Smooth muscle cell (in vitro differentiated cells): ENCODE data around the gene CKAP2L. TPM values are rescaled to one million over a fixed set of nuclear protein-coding genes. Genes with fewer than 3 reads are reported as not detected.

Experiments
- DNase-seq: peaks from one replicate; lab custom pipeline; 2025; ENCODE audit not compliant: unreplicated experiment; lab: John Stamatoyannopoulos, UW
- H2AFZ ChIP-seq: fragments of 200-600 bp; sonication (generic); 2 replicates; pipeline ENCODE4 v1.6.0; 2016; ENCODE audit warnings: antibody characterized with exemption, low read depth, mild to moderate bottlenecking
- H3F3A ChIP-seq: fragments of 200-600 bp; sonication (generic); 2 replicates; pipeline ENCODE4 v1.6.0; 2017; ENCODE audit warnings: antibody characterized with exemption, low read depth
- H3K27ac ChIP-seq: fragments of 200-600 bp; sonication (generic); 2 replicates; pipeline ENCODE4 v1.5.1; 2016; ENCODE audit warnings: low read depth, mild to moderate bottlenecking
- H3K27me3 ChIP-seq: fragments of 200-600 bp; sonication (generic); 2 replicates; pipeline ENCODE4 v1.6.1; 2016; ENCODE audit warnings: low read depth, mild to moderate bottlenecking
- H3K36me3 ChIP-seq: fragments of 200-600 bp; sonication (generic); 2 replicates; pipeline ENCODE4 v1.5.1; 2016; ENCODE audit warnings: low read depth
- H3K4me1 ChIP-seq: fragments of 200-600 bp; sonication (generic); 2 replicates; pipeline ENCODE4 v1.5.1; 2016; ENCODE audit warnings: low read depth
- H3K4me2 ChIP-seq: fragments of 200-600 bp; sonication (generic); 2 replicates; pipeline ENCODE4 v1.6.0; 2016; ENCODE audit warnings: mild to moderate bottlenecking
- H3K4me3 ChIP-seq: fragments of 200-600 bp; sonication (generic); 2 replicates; pipeline ENCODE4 v1.5.1; 2016; ENCODE audit warnings: mild to moderate bottlenecking
- H3K79me2 ChIP-seq: fragments of 200-600 bp; sonication (generic); 2 replicates; pipeline ENCODE4 v1.6.0; 2016; ENCODE audit warnings: low read depth, mild to moderate bottlenecking
- H3K9ac ChIP-seq: fragments of 200-600 bp; sonication (generic); 2 replicates; pipeline ENCODE4 v1.6.0; 2016; ENCODE audit warnings: low read depth
- H3K9me3 ChIP-seq: fragments of 200-600 bp; sonication (generic); replicated peaks from 2 replicates; pipeline ENCODE4 v1.5.1; 2016; ENCODE audit warnings: low read depth
- H4K20me1 ChIP-seq: fragments of 200-600 bp; sonication (generic); 2 replicates; pipeline ENCODE4 v1.6.0; 2016; ENCODE audit warnings: low read depth
- CTCF ChIP-seq: fragments of 200-600 bp; sonication (generic); IDR thresholded peaks from 2 replicates; pipeline ENCODE4 v1.5.1; 2017; ENCODE audit warnings: borderline replicate concordance, mild to moderate bottlenecking, antibody characterized with exemption; ENCODE audit not compliant: insufficient read depth, poor library complexity, severe bottlenecking
- WGBS: methylation state at CpG from one replicate; pipeline ENCODE4 v1.1.7; 2016; ENCODE audit warnings: low lambda C conversion rate; 5-methylcytosine and 5-hydroxymethylcytosine counted together
- polyA plus RNA-seq: library from polyadenylated mRNA; unstranded; fragments of >200 nt; fragmentation: Nextera tagmentation; extraction: Ambion mirVana; gene quantifications from 2 replicates; pipeline ENCODE4 v1.2.1, GENCODE V29; 2016
- total RNA-seq: library from RNA; depleted of rRNA; stranded (reverse); fragments of >200 nt; gene quantifications from 2 replicates; pipeline ENCODE4 v1.2.3, GENCODE V29; 2014

The CKAP2L gene, protein sequence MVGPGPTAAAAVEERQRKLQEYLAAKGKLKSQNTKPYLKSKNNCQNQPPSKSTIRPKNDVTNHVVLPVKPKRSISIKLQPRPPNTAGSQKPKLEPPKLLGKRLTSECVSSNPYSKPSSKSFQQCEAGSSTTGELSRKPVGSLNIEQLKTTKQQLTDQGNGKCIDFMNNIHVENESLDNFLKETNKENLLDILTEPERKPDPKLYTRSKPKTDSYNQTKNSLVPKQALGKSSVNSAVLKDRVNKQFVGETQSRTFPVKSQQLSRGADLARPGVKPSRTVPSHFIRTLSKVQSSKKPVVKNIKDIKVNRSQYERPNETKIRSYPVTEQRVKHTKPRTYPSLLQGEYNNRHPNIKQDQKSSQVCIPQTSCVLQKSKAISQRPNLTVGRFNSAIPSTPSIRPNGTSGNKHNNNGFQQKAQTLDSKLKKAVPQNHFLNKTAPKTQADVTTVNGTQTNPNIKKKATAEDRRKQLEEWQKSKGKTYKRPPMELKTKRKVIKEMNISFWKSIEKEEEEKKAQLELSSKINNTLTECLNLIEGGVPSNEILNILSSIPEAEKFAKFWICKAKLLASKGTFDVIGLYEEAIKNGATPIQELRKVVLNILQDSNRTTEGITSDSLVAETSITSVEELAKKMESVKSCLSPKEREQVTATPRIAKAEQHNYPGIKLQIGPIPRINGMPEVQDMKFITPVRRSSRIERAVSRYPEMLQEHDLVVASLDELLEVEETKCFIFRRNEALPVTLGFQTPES
- total RNA-seq: 7.8 and 16.7 TPM in 2 replicates
- polyA plus RNA-seq: 5.1 and 6.6 TPM in 2 replicates

DNA sequence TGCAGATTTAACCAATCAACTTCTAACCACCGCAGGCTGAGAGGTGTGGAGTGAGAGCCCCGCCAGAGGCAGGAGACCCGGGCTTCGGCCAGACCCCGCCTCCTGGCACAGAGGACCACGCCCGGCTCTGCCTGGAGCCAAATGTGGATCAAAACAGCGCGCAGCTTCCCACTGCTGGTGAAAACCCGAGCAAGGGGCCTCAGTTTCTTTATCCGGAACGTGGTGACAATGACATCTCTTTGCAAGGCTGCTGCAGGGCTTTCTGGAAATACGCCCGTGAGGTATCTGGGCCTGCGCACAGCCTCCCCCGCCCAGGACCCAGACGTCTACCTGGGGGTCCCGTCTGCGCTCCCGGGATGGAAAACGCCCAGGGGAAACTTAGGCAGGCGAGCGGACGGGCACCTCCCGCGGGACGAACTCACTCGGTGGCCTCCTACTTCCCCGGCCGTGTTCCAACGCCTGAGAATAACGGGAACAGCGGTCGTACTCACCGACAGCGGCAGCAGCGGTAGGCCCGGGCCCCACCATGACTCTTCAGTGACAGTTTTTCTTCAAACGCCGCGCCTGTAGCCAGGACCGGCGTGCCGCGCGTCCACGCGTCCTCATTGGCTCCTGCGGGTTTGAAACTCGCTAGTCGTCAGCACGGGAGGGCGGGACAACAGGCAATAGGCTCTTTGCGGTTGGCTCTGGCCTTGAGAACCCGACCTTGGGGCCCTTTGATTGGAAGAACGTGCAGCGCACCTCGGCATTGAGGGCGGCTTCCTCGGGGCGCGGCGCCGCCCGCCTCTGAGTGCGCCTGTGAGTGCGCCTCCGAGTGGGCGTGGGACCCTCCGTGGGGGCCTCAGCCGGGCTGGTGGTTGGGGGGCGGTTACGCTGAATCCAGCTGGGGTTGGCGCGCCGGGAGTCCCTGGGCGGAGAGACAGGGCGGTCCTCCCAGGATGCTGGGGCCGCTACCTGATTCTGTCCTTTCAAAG is at the start of gene CKAP2L:
TSS of gene CKAP2L (minus strand) at position 539 of the 974 bp plus-strand sequence. CDS start at position 528, 11 bp downstream.
- H3K27ac ChIP-seq: no peak within 1 kb of the TSS
- peak within 1 kb of the TSS; percentile 49 for H3K9ac ChIP-seq
- H3K9me3 ChIP-seq: no peaks in the 10 kb centered on the region
- H4K20me1 ChIP-seq: no peaks in the 10 kb centered on the region
- under 1% methylated on average over 78 of the region's 79 CpGs for WGBS
- H3K4me2 ChIP-seq: peak within 1 kb of the TSS; percentile 91
- H3K4me1 ChIP-seq: peaks cover 9% of the 10 kb centered on the region
- TF ChIP-seq CTCF: no peak
- peak within 1 kb of the TSS; percentile 94 for H3K4me3 ChIP-seq
- peaks cover 3% of the 10 kb centered on the region for H3F3A ChIP-seq
- peaks cover 27% of the 10 kb centered on the region for H3K79me2 ChIP-seq
- DNase-seq: peak; percentile 78
- H3K36me3 ChIP-seq: no peaks in the 10 kb centered on the region
- H2AFZ ChIP-seq: peak within 1 kb of the TSS; percentile 86
- no peaks in the 10 kb centered on the region for H3K27me3 ChIP-seq

DNA sequence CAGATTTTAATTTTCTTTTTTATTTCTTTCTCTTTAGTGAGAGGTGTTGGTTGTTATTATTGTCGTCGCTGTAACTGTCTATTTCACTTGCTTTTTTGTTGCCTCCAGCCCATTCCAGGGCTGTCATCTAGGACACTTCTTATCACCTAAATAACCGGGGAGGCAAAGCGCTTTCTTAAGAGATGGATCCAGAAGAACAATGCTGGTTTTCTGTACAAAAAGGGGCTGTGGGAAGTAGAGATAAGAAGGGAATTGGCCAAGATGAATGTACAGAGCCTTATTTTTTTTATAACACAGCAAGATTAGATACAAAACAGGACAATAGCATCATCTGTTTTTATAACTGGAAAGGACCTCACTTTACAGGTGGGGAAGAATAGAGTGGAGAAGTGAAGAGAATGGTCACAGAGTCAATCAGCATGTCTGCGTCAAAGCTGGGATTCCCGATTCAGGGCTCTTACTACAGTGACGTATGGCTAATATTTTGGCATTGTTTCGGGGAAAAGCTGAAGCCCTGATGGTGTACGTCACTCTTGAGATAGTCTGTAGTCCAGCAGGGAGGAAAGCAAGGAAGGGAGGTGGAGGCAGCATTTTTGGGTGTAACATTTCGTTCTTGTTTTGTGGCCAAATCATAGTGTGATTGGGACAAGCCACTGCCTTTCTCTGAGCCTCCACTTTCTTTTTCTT is 49.0 kb upstream of the CKAP2L start:
- H3F3A ChIP-seq: peaks cover 13% of the 10 kb centered on the region
- WGBS: 81% methylated on average over 10 of the region's 10 CpGs
- no peak for DNase-seq
- H2AFZ ChIP-seq: no peak overlapping the region
- H3K79me2 ChIP-seq: no peaks in the 10 kb centered on the region
- H3K9ac ChIP-seq: no peak overlapping the region
- H3K4me1 ChIP-seq: no peaks in the 10 kb centered on the region
- no peaks in the 10 kb centered on the region for H3K27me3 ChIP-seq
- peak overlapping the region; percentile 52 for H3K27ac ChIP-seq
- no peak for TF ChIP-seq CTCF
- H3K4me3 ChIP-seq: no peak overlapping the region
- H3K4me2 ChIP-seq: no peak overlapping the region
- no peaks in the 10 kb centered on the region for H3K9me3 ChIP-seq
- H3K36me3 ChIP-seq: no peaks in the 10 kb centered on the region
- H4K20me1 ChIP-seq: no peaks in the 10 kb centered on the region

DNA sequence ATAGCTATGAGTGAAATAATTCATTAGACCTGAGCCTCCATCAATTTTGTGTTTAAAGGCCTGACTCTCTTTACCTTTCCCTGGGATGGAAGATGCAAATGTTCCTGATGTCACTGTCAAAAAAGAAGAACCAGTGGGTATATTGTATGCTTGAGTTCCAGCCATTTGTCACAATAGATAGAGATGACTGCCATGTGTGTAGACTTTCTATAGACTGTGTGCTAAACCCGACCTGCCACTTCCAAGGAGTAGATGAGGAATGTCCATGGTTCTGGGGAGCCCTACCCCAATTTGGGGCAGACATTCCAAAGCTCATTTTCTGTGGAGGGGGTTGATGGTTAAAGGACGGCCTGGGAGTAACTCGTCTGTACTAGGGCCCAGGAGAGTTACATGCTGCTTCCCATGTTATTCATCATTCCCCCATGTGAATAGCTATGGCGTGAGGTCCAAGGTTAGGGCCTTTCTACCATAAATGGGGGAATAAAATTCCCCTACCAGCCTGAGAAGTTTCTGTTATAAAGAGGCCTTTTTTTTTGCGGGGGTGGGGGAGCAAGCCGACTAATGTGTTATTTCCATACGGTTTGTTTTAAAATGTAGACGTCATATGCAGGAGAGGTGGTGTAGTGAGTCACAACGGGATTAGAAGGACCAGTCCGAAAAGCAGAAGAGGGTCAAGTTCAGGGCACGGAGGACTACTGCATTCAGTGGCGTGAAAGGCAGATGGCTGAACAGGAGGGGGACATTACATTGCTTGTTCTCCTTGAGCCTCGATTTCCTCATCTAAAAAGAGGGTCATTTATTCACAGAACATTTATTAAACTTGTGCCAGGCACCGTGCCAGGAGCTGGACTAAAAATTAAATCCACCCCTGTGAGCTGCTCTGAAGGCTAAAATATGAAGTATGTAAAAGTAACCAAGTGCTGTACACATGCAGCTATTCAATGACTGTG is 48.2 kb upstream of the CKAP2L start:
- Histone ChIP-seq H3K27ac (peak overlapping the region; percentile 95), H3K9me3 (no peaks in the 10 kb centered on the region), H3K79me2 (no peaks in the 10 kb centered on the region), H2AFZ (no peak overlapping the region), H3K36me3 (no peaks in the 10 kb centered on the region), H3K4me3 (no peak overlapping the region), H3K27me3 (no peaks in the 10 kb centered on the region), H3F3A (peaks cover 13% of the 10 kb centered on the region), H4K20me1 (no peaks in the 10 kb centered on the region), H3K4me1 (no peaks in the 10 kb centered on the region), H3K4me2 (peak overlapping the region; percentile 50), H3K9ac (peak overlapping the region; percentile 73)
- WGBS: 42% methylated on average over 14 of the region's 14 CpGs
- DNase-seq: no peak
- TF ChIP-seq CTCF: no peak
